ENCODE measurements around the gene FAM13A.

FAM13A gene

GRCh38 chr4:88812420-88812819, 244.6 kb downstream of the FAM13A start:
- DNase-seq (ENCODE audit: low read depth in 2 of 2) = no peak

GRCh38 chr4:88811904-88812303, 245.1 kb downstream of the FAM13A start:
- DNase-seq (ENCODE audit: low read depth in 2 of 2) = no peak

GRCh38 chr4:88810325-88810724, 246.7 kb downstream of the FAM13A start:
- DNase-seq (ENCODE audit: low read depth in 2 of 2) = no peak

GRCh38 chr4:88809576-88810219, 247.3 kb downstream of the FAM13A start:
- no peak for DNase-seq (ENCODE audit: low read depth in 2 of 2)

GRCh38 chr4:88809101-88809500, 247.9 kb downstream of the FAM13A start:
- no peak for DNase-seq (ENCODE audit: low read depth in 2 of 2)

GRCh38 chr4:88807499-88807898, 249.5 kb downstream of the FAM13A start:
- DNase-seq (ENCODE audit: low read depth in 2 of 2) = no peak

GRCh38 chr4:88804234-88804633, 252.8 kb downstream of the FAM13A start:
- DNase-seq (ENCODE audit: low read depth in 2 of 2) = no peak

- DNase-seq (ENCODE audit: low read depth in 2 of 2) = peak in 1 of 2 donors; percentile 7
These were observed 253.3 kb downstream of the FAM13A start for GRCh38 chr4:88803600-88804096.

- DNase-seq (ENCODE audit: low read depth in 2 of 2) = no peak
These were observed 254.2 kb downstream of the FAM13A start for GRCh38 chr4:88802585-88803286.

- no peak for DNase-seq (ENCODE audit: low read depth in 2 of 2)
These were observed 254.8 kb downstream of the FAM13A start for GRCh38 chr4:88802138-88802537.

GRCh38 chr4:88799900-88800299, 257.1 kb downstream of the FAM13A start:
- DNase-seq (ENCODE audit: low read depth in 2 of 2) = no peak

GRCh38 chr4:88797725-88798124, 259.3 kb downstream of the FAM13A start:
- no peak for DNase-seq (ENCODE audit: low read depth in 2 of 2)

GRCh38 chr4:88796545-88796944, 260.4 kb downstream of the FAM13A start:
- no peak for DNase-seq (ENCODE audit: low read depth in 2 of 2)

GRCh38 chr4:88794952-88795351, 262.0 kb downstream of the FAM13A start:
- no peak for DNase-seq (ENCODE audit: low read depth in 2 of 2)

GRCh38 chr4:88794087-88794690, 262.8 kb downstream of the FAM13A start:
- no peak for DNase-seq (ENCODE audit: low read depth in 2 of 2)

GRCh38 chr4:88793475-88793874, 263.5 kb downstream of the FAM13A start:
- DNase-seq (ENCODE audit: low read depth in 2 of 2) = no peak

GRCh38 chr4:88792821-88793220, 264.2 kb downstream of the FAM13A start:
- no peak for DNase-seq (ENCODE audit: low read depth in 2 of 2)

GRCh38 chr4:88792268-88792781, 264.7 kb downstream of the FAM13A start:
- no peak for DNase-seq (ENCODE audit: low read depth in 2 of 2)

GRCh38 chr4:88791274-88791673, 265.7 kb downstream of the FAM13A start:
- no peak for DNase-seq (ENCODE audit: low read depth in 2 of 2)

- no peak for DNase-seq (ENCODE audit: low read depth in 2 of 2)
These were observed 268.1 kb downstream of the FAM13A start for GRCh38 chr4:88788895-88789294.

- DNase-seq (ENCODE audit: low read depth in 2 of 2) = no peak
These were observed 268.6 kb downstream of the FAM13A start for GRCh38 chr4:88788424-88788823.

GRCh38 chr4:88786011-88786410, 271.0 kb downstream of the FAM13A start:
- no peak for DNase-seq (ENCODE audit: low read depth in 2 of 2)

GRCh38 chr4:88780389-88780788, 276.6 kb downstream of the FAM13A start:
- DNase-seq (ENCODE audit: low read depth in 2 of 2) = no peak
